Activated naive CD4-positive, alpha-beta T cell treated with Interleukin-2 at 50 U/mL for 16 hours (primary cell): Measurements from ENCODE around the gene NHLRC2.
A peak's percentile ranks its signal among the peaks of the same experiment; 100 is the strongest.
"Not testable (repeated sequence)": the region's sequence is repeated elsewhere in the genome, so short reads cannot be mapped to it uniquely, and the experiment has no call there.

Source experiments
- DNase-seq: peaks from one replicate; pipeline ENCODE4 v3.0.0-alpha.2; 2020

NHLRC2 gene, protein sequence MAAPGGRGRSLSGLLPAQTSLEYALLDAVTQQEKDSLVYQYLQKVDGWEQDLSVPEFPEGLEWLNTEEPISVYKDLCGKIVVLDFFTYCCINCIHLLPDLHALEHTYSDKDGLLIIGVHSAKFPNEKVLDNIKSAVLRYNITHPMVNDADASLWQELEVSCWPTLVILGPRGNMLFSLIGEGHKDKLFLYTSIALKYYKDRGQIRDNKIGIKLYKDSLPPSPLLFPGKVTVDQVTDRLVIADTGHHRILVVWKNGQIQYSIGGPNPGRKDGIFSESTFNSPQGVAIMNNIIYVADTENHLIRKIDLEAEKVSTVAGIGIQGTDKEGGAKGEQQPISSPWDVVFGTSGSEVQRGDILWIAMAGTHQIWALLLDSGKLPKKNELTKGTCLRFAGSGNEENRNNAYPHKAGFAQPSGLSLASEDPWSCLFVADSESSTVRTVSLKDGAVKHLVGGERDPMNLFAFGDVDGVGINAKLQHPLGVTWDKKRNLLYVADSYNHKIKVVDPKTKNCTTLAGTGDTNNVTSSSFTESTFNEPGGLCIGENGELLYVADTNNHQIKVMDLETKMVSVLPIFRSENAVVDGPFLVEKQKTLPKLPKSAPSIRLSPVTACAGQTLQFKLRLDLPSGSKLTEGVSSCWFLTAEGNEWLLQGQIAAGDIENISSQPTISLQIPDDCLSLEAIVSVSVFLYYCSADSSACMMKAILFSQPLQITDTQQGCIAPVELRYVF

DNA sequence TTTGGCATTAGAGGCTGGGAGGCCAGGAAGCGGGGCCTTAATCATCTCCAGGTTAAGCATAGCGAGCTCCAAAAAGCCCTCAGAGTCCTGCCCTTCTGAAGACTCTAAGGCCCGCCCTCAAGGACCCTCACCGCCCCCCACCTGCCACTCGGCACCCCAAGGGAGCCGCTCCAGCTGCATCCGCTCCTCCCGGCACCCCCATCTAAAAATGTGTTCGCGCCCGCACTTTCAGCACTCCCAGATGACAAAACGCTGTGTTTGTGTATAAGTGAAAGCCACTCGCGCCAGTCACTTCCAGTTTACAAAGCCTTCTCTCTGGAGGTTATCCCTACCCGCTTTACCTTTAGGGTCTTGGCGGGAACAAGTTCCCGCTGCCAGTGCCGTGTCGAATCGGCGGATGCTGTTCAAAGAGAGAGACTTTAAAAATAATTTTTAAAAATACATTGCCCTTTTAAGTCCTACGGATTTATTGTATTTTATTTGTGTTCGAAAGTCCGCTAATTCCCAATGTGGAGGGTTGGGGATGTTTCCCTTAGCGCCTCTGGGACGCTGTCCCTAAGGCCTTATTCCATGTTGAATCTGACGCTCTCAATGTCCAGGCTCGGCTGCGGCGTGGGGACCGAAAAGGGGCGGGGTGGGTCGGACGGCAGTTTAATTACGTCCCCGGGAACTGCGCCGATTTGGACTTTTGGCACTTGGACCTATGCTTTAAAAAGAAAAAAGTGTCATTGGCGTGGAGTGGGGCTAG lies at the start of gene NHLRC2, which contains the start of gene DCLRE1A:
TSS of gene NHLRC2 (plus strand) at position 649 of the 748 bp plus-strand sequence. CDS start 212 bp downstream, outside the sequence.
TSS of gene DCLRE1A (minus strand) at position 70 of the 748 bp plus-strand sequence. CDS start 900 bp downstream, outside the sequence.
- DNase-seq, result peak; percentile 71

DNA sequence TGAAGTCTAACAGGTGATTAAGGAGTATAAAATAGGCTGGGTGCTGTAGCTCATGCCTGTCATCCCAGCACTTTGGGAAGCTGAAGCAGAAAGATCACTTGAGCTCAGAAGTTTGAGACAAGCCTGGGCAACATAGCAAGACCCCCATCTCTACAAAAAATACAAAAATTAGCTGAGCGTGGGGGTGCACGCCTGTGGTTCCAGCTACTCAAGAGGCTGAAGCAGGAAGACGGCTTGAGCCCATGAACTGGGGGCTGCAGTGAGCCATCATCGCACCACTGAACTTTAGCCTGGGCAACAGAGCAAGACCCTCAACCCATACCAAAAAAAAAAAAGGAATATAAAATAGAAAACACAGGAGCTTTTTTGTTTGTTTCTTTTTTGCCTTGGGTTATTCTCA lies 48.0 kb upstream of the NHLRC2 start:
- DNase-seq, result no peak

DNA sequence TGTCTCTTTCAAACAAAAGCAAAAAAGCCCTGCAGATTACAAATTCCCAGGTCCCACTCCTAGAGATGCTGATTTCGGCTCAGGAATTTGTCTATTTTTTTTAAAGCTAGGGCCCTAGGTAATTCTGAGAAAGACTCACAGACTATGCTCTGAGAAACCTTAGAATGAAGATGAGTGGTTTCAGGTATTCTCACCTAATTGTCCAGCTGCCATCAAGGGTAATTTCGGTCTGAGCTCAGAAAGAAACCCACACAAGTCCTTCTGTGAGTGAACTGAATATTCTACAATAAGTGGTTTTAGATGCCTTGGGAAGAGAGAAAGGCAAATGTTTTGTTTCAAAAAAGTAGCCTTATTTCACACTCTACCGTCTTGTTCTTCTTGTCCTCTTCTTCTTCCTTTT lies 46.3 kb upstream of the NHLRC2 start:
- no peak for DNase-seq

DNA sequence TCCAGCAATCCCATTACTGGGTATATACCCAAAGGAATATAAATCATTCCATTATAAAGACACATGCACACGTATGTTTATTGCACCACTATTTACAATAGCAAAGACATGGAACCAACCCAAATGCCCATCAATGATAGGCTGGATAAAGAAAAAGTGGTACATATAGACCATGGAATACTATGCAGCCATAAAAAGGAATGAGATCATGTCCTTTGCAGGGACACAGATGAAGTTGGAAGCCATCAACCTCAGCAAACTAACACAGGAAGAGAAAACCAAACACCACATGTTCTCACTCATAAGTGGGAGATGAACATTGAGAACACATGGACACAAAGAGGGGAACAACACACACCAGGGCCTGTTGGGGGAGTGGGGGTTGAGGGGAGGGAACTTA lies 39.8 kb upstream of the NHLRC2 start:
- not testable (repeated sequence) for DNase-seq

DNA sequence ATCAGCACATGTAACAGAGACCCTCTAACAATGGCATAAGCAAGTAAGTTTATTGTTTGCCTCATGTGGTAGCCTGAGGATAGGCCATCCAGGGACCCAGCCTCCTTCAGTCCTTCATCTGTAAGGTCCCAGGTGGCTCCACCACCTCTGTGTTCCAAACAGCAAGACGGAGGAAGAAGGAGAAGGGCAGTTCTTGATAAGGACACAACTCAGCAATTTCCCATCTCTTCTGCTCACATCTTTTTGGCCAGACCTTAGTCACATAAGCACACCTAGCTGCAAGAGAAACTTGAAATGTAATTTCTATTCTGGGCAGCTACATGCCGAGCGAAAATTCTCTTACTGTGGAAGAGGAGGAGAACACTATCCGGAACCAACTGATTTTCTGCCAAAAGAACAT lies 34.5 kb upstream of the NHLRC2 start:
- no peak for DNase-seq

DNA sequence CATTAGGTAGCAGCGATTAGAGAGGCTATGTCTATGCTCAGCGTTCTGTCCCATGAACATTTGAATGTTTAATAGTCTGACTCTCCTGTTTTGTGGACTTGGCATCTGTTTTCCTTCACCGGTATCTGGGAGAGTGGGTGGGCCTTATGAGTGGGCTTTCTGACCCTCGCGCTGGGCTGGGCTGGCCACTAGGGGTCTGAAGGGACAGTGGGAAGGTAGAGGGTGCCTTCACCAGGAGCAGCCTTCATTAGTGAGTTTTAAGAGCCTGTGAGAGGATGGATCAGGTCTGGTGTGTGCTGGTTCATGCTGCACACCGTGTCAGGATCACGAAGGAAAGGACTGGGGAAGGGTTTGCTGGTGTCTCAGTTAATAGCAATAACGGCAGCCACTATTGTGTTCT lies 34.0 kb upstream of the NHLRC2 start:
- no peak for DNase-seq

DNA sequence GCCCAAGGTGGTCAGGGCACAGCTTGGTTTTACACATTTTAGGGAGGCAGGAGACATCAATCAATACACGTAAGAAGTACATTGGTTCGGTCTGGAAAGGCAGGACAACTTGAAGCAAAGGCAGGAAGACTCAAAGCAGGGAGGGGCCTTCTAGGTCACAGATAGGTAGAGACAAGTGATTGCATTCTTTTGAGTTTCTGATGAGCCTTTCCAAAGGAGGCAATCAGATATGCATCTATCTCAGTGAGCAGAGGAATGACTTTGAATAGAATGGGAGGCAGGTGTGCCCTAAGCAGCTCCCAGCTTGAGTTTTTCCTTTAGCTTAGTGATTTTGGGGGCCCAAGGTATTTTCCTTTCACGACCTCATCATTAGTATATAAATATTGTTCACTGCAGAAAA lies 33.2 kb upstream of the NHLRC2 start:
- DNase-seq, result not testable (repeated sequence)

DNA sequence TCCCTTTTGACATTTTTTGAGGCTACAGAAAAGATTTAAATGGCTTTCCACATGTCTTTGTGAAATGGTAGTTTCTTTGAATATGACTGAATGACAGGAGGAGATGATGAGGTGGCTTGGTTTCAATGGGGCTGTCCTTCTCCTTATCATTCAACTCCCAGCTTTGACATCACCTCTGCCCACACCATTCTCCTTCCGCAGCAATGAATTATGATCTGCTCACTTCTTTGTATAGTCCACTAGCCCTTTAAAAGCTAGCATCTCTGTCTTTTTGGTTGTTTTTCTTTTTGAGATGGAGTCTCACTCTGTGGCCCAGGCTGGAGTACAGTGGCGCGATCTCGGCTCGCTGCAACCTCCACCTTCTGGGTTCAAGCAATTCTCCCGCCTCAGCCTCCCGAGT lies 32.3 kb upstream of the NHLRC2 start:
- no peak for DNase-seq

DNA sequence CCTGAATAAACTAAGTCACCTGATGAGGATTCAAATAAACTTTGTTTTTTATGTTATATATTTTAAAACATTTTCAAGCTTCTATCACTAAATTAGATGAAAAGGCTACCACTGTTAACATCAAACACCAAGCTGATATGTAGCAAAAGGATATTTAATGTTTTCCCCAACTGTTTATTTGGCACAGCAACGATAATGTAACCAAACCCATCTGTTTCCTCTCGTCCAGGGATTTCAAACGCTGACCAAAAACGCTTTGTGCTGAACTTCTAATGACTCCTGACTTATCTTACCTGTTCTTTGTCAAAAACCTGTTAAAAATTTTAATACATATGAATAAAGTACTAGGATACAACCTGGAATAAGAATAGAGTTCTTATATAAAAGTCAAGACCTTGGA lies 31.1 kb upstream of the NHLRC2 start:
- DNase-seq, result no peak

DNA sequence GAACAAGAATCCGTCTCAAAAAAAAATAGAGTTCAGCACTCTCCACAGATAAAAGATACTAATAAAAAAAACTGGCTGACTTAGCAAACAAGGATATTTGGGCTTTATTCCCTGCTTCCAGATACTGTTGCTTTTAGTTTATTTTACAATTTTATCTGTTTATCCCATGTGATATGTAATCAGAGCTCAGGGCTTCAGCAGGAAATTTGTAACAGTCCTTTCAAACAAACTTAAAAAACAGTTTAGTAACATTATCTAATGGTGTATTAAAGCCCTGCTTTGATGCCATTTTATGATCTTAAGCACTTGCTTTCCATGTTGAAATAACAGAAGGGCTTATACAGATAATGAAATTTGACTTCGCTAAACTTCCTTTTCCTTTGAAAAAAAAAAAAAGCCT lies 28.7 kb upstream of the NHLRC2 start:
- no peak for DNase-seq

DNA sequence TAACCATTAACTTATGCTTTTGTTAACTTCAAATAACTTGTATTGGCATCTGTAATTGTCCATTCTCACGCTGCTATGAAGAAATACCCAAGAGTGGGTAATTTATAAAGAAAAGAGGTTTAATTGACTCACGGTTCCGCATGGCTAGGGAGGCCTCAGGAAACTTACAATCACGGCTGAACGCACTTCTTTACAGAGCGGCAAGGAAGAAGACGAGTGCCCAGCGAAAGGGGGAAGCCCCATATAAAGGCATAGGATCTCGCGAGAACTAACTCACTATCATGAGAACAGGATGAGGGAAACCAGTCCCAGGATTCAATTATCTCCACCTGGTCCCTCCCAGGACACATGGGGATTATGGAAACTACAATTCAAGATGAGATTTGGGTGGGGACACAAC lies 25.9 kb upstream of the NHLRC2 start:
- not testable (repeated sequence) for DNase-seq

DNA sequence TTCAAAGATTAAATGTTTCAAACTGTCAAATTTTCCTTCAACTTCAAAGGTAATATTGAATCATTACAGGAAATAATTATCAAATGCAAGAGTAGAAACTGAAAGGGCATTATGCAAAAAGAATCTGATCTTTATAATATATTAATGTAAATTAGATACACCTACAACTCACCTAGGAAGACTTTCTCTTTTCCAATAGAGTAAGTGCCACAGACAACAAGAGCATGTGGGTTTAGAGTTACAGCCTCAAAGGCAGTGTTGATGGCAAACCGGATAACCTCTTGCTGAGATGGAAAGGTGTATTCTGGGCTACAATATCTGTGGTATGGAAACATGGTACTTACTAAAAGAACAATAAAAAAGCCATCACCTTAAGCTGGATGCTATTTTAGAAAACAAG lies 12.3 kb upstream of the NHLRC2 start:
- DNase-seq, result no peak

DNA sequence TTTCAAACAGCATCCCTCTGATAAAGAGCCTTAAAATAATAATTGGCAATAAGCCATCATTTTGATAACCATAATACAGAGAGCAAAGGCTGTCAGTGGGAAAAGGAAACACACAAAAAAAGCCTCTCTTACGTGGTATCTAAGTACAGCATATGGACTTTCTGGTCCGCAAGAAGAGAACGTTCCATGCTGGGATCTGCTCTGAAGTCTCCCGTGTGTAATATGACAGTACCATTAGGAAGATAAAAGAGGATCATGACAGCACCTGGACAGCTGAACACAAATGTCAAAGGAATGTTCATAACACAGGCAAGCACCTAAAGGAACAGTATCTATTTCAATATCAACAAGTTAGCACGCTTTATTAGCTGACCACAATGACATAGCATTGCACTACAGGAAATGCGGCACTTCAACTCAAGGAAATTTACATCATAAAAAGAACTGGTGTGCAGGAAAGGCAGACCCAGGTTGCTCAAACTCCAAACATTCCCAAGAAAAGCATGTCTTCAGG lies 10.4 kb upstream of the NHLRC2 start:
- DNase-seq, result no peak

DNA sequence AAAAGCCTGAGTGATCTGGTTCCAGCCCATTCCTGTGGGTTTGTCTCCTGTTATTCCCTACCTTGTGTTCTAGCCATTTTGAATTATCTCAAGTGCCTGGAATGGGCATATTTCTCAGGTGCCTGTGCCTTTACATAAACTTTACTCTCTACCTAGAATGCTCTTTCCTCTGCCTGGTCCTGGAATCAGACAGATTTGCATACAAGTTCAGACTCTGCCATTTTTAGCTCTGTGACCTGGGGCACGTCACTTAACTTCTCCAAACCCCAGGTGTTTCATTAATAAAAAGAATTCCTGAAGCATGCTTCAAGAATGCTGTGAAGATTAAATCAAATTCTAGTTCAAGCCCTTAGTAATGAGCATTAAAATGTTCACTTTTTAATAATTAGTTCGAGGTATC lies 8.4 kb upstream of the NHLRC2 start:
- no peak for DNase-seq

DNA sequence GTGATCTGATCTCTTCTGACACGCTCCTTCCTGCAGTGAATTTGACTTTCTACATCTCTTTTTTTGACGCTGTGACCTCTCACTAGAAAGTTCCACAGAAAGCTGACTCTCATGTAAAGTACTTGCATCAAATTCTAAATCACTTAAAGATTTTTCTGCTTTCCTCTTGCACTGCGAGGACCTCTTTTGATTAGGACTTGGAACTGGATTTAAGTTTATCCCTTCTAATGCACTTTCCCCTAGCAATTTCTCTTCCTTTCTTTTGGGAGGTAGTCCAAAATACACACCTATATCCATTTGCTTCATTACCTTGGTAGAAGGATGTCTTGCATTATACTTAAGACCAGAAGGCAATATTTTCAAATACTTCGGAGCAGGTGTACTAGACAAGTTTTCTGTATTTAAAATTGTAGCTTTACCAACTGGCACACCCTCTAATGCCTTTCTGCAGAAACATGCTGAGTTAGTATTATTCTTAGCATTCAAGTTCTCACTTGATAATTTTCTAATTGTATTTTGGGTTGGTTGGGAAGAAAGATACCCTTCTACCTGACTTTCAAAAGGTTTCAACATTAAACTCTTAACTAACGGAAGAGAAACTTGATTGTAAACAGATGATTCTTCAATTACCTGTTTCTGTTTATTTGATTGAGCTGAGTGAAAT lies 5.2 kb upstream of the NHLRC2 start:
- no peak for DNase-seq

DNA sequence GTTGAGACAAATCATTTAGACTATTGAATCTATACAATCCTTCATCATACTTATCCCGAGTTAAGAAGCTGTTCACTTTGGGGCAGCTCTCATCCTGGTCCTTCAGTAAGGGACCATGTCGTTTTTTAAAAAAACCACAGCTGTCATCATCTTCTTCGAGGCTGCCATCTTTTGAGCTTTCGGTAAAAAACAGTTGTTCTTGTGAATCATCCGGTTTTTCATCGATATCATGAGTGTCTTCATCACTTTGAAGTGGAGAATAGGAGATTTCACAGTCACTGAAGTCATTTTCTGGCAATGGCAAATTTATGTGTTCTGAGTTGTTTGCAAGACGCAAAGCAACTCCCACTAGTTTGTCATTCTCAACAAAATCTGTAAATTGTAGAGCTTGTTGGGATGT lies 4.5 kb upstream of the NHLRC2 start:
- no peak for DNase-seq

DNA sequence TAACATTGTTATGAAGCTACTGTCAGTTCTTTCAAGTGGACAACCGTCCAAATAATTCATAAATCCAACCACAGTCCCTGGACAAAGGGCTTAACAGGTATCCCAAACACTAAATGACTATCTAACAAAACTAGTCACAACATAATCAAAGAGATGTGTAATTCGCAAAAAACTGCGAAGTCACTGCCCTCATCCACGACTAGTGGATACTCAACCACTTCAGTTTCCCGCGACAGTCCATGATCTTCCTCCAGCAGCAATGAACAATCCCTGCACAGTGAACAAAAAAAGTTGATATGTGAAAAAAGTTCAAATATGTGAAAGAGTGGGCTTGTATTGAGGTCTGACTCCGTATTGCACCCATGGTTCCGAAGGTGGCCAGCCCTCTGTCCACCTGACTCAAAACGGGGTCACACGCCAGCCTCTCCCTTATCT lies 866 bp upstream of the NHLRC2 start:
- no peak for DNase-seq

DNA sequence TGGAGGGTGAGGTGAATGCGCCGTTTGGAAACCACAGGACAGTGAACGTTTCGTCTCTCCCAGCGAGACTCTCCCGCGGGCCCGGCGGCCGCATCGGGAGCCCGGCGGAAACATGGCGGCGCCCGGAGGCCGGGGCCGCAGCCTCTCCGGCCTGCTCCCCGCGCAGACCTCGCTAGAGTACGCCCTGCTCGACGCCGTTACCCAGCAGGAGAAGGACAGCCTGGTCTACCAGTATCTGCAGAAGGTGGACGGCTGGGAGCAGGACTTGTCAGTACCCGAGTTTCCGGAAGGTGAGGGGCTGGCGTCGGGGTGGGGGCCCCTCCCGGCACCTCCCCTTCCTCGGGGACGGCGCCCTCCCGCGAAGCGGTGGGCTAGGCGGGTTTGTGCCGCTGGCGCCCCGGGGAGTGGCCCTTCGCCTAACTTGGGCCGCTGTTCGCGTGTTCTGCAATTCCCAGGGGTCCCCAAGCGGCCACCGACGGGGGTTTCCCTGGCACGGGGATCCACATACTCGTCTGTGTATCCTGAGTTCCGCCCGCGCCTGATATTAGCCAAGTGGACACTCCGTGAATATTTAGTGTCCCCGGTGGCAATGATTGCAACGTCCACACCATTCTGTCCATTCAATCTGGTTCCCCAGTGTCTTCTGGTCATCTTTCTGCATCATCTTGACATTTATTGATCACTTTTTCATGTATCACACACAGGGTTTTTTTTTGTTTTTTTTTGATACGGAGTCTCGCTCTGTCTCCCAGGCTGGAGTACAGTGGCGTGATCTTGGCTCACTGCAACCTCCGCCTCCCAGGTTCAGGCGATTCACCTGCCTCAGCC lies 514 bp downstream of the NHLRC2 start:
- no peak for DNase-seq

DNA sequence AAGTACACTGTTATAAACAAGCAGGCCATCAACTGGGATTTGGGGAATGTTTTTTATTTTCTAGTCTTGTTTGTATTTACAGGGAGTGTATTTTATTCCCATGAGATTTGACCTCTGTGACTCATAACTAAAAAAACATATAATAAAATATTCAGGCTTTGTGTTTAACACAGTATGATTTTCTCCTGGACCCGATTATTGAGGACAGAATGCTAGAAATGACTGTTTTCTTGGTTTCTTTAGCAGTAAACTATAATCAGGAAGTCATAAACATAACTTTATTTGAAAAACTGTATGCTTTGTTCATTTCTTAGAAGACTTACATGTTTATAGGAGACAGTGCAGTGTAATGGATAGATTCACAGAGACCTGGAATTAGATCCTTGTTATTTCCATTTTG lies 2.1 kb downstream of the NHLRC2 start:
- no peak for DNase-seq

DNA sequence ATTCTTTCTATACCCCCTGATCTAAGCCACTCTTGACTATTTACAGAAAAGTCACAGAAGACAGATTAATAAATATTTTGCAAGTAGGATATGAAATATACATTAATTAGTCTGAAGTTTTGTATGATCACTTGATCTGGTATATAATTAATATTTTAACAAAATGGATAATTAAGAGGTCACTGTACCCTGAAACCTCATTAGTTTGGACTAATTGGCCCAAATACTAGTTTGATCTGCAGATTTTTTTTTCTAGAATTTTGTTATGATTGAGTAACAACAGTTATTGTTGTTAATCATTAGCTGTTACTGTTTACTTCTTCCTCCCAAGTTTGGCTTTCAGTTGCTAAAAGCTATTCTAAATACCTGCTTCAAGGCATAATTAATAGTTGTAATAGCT lies 2.7 kb downstream of the NHLRC2 start:
- no peak for DNase-seq

DNA sequence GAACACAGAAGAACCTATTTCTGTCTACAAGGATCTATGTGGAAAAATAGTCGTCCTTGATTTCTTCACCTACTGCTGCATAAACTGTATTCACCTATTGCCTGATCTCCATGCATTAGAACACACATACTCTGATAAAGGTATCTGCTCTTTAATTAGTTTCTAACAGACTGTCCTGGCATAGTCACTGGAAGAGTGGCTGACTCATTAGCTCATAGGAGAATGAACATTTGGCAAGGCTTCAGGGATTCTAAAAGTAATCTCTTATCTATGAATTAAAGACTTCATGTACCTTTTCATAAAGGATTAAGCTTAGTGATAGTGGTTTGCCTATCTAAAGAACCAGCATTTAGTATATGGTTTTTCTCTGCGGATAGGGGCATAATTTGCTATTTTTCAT lies 4.1 kb downstream of the NHLRC2 start:
- DNase-seq, result no peak

DNA sequence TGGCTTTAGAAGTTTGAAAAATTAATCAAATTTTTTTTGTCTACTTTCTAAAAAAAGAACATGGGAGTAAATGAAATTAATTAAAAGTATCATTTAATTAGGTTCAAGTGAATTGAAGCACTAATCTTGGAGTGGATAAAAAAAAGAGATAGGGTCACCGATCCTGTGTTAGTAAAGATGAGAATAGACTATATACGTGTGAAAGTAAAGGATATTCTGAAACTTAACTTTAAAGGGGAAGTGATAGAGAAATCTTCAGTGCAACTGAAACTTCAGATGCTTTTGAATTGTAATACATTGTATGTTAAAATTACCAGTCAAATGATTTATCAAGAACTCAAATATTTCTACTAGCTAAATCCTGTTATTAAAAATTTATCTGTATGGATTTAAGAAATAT lies 4.8 kb downstream of the NHLRC2 start:
- no peak for DNase-seq
